PC-3 (cell line): Measurements from ENCODE around the gene RMDN2.

Experiments
- EZH2 ChIP-seq: fragments of 300-600 bp; sonication (generic); IDR thresholded peaks from one replicate; pipeline ENCODE4 v1.6.1; 2017; ENCODE audit warnings: antibody characterized with exemption, mild to moderate bottlenecking, low read length; ENCODE audit not compliant: unreplicated experiment
- EZH2phosphoT487 ChIP-seq: fragments of 300-600 bp; sonication (generic); IDR thresholded peaks from 2 replicates; pipeline ENCODE4 v1.6.1; 2018; ENCODE audit warnings: mild to moderate bottlenecking, antibody characterized with exemption, low read length, borderline replicate concordance
- TF ChIP-seq, protein P1 (sequence below): fragments of 300-600 bp; sonication (generic); conservative IDR thresholded peaks from 2 replicates; pipeline ENCODE4 v1.5.1; 2017; ENCODE audit warnings: antibody characterized with exemption, low read depth, mild to moderate bottlenecking, low read length

- TF ChIP-seq, protein P1, sequence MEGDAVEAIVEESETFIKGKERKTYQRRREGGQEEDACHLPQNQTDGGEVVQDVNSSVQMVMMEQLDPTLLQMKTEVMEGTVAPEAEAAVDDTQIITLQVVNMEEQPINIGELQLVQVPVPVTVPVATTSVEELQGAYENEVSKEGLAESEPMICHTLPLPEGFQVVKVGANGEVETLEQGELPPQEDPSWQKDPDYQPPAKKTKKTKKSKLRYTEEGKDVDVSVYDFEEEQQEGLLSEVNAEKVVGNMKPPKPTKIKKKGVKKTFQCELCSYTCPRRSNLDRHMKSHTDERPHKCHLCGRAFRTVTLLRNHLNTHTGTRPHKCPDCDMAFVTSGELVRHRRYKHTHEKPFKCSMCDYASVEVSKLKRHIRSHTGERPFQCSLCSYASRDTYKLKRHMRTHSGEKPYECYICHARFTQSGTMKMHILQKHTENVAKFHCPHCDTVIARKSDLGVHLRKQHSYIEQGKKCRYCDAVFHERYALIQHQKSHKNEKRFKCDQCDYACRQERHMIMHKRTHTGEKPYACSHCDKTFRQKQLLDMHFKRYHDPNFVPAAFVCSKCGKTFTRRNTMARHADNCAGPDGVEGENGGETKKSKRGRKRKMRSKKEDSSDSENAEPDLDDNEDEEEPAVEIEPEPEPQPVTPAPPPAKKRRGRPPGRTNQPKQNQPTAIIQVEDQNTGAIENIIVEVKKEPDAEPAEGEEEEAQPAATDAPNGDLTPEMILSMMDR = no peak
- TF ChIP-seq EZH2phosphoT487 (no peak), EZH2 (no peak)
Observed at GRCh38 chr2:37944268-37944667, 19.2 kb downstream of the RMDN2 start.
